Suprapubic skin (tissue), 4 donors: Measurements from ENCODE around the gene RRP12.

ENCODE experiments used
- CTCF ChIP-seq, 2 donors: fragments of 200-600 bp in 1 of 2; fragments of 450-650 bp in 1 of 2; sonication (generic) in 1 of 2; IDR thresholded peaks; one replicate each; pipeline ENCODE4 v1.5.1; 2016 to 2019; ENCODE audit warnings: antibody characterized with exemption in 2 of 2, mild to moderate bottlenecking in 1 of 2, moderate library complexity in 1 of 2
- EP300 ChIP-seq: sonication (generic); formaldehyde crosslinking; IDR thresholded peaks from one replicate; pipeline ENCODE4 v1.6.1; 2017; ENCODE audit warnings: antibody characterized with exemption
- POLR2AphosphoS5 ChIP-seq, 3 donors: sonication (generic); formaldehyde crosslinking; IDR thresholded peaks; one replicate each; pipeline ENCODE4 v1.6.1; 2017; ENCODE audit warnings: antibody characterized with exemption in 3 of 3

DNA sequence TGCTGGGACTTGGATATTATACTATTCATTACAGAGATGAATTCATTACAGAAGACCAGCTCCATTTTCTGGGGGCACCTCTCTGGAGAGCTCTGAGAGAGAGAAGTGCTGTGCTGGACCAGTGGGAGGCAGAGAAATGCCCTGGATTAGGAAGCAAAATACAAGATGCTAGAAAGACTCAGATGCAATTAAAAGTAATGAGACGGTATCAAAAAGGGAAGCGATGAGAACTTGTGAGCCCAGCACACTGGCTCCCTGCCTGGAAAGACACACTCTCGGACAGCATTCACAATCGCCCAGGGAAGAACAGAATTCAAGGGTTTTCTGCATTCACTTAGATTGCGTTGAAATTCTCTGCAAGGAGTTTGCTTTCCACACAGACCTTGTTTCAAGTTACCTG, 63.1 kb downstream of the RRP12 start:
- TF ChIP-seq CTCF (IDR thresholded peaks at IDR 0.05) (no peak), EP300 (no peak), POLR2AphosphoS5 (IDR thresholded peaks at IDR 0.05) (no peak)
